HG03095 (cell line): ENCODE results near the gene SPRED1.
"Not testable (repeated sequence)": the region's sequence is repeated elsewhere in the genome, so short reads cannot be mapped to it uniquely, and the experiment has no call there.

Source experiments
- ATAC-seq: cut with Tn5 transposase; IDR thresholded peaks from one replicate; pipeline ENCODE4 v1.9.1; 2021; ENCODE audit warnings: moderate library complexity; ENCODE audit not compliant: unreplicated experiment

Gene SPRED1

DNA sequence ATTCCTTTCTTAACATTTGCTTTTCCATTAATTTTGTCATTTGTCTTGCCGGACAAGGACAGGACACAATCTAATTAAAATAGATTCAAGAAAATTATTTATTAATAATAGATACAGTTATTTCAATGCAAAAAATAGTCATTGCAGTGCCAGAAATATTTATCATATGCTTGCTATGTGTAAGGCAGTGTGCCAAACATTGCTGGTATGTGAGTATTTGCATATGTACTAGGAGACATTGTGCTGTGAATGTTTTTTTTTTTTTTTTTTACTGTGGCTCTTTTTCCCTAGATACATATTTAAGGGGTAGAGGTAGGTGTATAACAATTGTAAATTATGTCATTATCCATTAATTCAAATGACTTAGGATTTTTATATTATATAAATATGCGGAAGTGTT, 23.3 kb downstream of the SPRED1 start:
- no peak for ATAC-seq

DNA sequence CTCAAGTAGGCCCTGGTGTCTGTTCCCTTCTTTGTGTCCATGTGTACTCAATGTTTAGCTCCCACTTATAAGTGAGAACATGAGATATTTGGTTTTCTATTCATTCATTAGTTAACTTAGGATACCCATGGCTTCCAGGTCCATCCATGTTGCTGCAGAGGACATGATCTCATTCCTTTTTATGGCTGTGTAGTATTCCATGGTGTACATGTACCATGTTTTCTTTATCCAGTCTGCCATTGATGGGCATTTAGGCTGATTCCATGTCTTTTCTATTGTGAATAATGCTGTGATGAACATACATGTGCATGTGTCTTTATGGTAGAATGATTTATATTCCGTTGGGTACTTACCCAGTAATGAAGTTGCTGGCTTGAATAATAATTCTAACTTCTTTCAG, 24.6 kb downstream of the SPRED1 start:
- not testable (repeated sequence) for ATAC-seq

DNA sequence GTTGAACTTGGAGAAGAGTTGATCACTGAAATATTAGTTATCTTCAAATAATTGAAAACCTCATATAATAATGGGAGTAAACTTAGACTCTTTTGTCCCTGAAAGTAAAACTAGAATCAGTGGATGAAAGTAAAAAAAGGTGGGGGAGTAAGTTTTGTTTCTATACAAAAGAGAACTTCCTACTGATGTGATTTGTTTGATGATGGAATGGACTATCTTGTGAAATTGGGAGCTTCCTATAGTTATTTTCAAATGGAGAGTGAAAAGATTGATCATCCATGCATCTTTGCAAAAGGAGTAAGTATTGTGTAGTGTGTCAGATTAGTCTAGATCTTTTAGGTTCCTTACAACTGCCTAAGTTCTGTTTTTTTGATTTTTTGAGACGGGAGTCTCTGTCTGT, 28.4 kb downstream of the SPRED1 start:
- no peak for ATAC-seq

- ATAC-seq: no peak
Observed at GRCh38 chr15:38283010-38283409, 30.4 kb downstream of the SPRED1 start.

DNA sequence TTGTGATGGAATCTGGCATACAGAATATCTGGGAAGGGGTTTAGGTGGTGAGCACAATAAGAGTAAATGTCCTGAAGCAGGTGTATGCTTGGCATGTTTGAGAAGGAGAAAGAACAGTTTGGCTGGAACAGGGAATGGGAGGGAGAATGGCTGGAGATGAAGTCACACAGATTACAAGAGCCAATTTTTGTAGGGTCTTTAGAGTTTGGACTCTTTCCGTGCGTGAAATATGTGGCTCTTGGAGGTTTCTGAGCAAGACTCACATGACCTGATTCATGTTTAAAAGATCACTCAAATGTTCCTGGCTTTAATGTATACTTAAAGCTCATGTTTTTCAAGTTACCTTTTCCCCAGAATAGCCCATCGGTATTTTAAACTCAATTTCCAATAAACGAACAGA, 32.8 kb downstream of the SPRED1 start:
- no peak for ATAC-seq

- no peak for ATAC-seq
Observed at GRCh38 chr15:38294126-38294525, 41.5 kb downstream of the SPRED1 start.

- ATAC-seq: no peak
Observed at GRCh38 chr15:38297623-38298388, 45.2 kb downstream of the SPRED1 start.

DNA sequence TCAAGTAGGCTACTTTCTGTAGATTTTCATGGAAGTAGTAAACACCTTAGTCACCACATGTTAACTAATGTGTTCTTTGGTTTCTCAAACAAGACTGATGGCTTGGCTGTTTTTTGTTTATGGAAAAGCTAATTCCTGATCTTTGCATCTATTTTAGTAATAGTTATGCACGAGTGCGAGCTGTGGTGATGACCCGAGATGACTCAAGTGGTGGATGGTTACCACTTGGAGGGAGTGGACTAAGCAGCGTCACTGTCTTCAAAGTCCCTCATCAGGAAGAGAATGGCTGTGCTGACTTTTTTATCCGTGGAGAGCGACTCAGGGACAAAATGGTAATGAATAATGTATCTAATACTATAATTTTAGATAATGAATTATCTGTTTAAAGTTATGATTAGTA, 46.6 kb downstream of the SPRED1 start:
- ATAC-seq: no peak

GRCh38 chr15:38300395-38300794, 47.8 kb downstream of the SPRED1 start:
- no peak for ATAC-seq

DNA sequence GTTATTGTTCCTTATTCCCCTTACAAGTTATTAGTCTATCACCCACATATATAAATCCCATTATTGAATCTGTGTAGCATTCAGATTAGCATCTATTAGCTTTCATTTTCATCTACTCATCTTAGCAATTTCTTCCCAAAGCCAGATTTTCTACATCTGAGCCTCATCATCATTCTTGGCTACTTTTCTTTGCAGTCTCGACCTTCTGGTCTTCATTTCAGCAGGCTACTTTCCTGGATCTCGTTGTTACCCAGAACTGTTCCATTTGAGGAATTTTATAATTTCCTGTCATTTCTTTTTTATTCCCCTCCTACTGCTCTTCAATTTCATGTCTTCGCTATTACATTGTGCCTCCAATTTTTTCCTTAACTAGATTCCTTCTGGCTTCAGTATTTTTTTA, 51.8 kb downstream of the SPRED1 start:
- no peak for ATAC-seq

GRCh38 chr15:38307251-38307650, 54.6 kb downstream of the SPRED1 start:
- ATAC-seq: no peak

DNA sequence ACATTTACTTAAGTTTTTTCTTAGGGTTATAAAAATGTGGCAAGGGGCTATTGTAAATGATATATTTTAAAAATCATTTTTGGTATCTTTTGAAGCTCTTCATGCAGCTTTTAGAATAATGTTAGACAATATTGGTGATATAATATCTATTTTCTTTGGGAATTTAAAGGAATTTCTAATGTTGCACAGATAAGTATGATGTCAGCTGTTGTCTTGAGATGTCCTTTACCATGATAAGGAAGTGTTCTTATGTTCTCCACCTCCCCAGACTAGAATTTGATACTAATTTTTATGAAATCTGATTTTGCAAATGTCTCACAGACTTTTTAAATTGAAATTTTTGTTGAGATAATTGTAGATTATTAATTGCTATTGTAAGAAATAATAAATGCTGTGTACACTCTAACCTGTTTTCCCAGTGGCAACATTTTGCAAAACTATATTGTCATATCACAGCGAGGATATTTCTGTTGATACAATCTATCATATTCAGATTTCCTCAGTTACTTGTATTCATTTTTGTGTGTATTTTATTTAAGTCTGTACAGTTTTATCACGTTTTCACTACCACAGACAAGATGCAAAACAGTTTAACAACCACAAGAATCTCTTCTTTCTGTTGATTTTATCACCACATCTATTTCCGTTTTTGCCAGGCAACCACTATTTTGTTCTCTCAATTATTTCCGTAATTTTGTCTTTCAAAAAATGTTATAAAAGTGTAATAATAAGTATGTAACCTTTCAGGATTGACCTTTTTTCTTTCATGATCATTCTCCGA, 55.4 kb downstream of the SPRED1 start:
- no peak for ATAC-seq

DNA sequence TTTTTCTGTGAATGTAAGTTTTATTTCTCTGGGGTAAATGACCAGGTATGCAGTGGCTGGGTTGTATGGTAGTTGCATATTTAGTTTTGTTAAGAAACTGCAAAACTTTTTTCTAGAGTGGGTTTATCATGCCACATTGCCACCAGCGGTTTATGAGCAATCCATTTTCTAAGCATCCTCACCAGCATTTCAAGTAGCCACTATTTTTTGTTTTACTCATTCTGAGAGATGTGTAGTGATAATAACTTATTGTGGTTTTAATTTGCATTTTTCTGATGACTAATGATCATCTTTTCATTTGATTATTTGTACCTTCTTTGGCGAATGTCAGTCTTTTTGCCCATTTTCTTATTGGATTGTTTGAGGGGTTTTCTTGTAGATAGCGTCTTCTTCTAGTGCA, 56.2 kb downstream of the SPRED1 start:
- no peak for ATAC-seq

DNA sequence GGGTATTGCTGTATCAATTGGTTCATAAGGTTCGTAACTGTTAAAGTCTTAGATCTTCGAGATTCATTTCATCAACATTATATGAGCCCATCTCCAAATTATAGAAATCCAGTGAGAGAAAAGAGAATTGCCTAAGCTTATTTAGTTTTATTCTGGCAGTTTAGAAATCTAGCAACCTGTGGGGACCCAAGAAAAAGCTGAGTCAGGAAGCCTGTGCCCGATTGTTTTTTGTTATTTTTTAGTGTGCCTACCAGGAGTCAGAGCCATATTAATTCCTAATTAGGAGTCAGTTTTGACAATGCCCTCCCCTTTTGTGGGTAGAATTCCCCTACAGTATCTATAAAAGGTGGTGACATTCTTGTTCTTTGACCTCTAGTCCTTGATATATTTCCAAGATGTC, 59.6 kb downstream of the SPRED1 start:
- ATAC-seq: no peak

GRCh38 chr15:38316311-38316710, 63.7 kb downstream of the SPRED1 start:
- ATAC-seq: no peak

DNA sequence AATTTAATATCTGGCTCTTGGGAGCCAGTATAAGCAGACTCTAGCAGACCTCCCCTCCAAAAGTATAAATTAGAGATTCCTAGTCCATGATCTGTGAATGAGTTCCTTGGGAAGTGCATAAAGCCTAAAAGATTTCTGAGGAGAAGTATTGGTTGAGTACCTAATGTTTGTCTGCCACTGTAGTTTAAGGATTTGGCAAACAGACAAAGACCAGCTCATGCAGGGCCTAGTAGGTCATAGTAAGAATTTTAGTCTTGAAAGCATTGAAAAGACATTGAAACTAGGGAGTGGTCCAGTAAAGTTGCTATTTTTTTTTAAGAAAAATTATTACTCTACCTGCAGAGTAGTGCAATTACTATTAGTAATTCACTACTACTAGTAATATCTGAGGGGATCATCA, 67.5 kb downstream of the SPRED1 start:
- ATAC-seq: no peak

DNA sequence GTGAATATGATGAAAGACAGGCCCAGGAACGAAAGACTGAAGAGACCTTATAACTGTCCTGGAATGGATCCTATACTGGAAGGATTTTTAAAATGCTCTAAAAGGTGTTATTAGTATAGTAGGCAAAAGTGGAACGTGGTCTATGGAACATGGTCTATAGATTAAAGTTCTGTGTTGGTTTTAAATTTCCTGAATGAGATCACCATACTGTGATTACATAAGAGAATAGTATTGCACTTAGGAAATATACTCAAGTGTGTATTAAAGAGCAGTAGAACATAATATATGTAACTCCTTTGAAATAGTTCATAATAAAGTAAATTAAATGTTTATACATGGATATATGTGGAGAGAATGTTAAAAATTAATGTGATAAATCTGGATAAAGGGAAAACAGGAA, 68.2 kb downstream of the SPRED1 start:
- ATAC-seq: no peak

- no peak for ATAC-seq
Observed at GRCh38 chr15:38323895-38324294, 71.3 kb downstream of the SPRED1 start.

DNA sequence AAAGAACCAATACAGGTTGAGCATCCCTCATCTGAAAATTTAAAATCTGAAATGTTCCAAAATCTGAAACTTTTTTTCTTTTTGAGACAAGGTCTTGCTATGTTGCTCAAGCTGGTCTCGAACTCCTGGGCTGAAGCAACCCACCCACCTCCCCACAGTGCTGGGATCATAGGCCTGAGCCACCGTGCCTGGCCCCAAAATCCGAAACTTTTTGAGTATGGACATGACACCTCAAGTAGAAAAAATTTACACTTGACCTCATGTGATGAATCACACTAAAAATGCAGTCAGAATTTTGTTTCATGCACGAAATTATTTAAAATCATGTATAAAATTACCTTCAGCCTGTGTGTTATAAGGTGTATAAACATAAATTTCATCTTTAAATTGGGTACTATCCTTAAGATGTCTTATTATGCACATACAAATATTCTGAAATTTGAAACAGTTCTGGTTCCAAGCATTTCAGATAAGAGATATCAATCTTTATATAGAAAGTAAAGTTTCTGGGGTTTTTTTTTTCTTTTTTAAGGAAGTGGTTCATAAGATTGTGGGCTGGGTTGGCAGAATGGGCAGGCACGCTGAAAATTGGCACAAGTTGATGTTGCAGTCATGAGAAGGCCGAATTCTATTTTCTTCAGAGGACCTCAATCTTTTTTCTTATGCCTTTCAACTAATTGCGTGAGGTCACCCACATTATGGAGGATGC, 72.5 kb downstream of the SPRED1 start:
- ATAC-seq: no peak

DNA sequence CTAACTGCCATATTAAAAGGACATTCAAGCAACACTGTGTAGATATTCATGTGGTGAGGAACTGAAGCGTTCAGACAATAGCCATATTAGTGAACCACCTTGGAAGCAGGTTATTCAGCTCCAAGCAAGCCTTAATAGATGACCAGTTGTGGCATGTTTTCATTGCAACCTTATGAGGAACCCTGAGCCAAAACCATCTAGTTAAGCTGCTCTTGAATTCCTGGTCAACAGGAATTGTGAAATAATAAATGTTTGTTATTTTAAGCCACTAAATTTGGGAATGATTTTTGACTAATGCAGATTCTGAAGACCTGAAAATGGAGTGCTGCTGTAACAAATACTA, 73.0 kb downstream of the SPRED1 start:
- no peak for ATAC-seq

DNA sequence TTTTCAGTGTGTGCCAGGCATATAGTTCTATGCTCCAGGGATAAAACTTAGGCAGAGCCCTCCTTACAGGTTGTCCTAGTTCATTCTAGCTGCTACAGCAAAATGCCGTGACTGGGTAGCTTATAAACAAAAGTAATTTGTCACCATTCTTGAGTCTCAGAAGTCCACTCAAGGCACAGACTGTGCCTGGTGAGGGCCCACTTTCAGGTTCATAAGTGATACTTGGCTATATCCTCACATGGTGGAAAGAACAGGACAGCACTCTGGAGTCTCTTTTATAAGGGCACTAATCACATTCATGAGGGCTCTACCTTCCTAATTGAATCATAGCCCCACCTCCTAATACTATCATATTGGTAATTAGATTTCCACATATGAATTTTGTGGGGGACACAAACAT, 80.1 kb downstream of the SPRED1 start:
- ATAC-seq: no peak

DNA sequence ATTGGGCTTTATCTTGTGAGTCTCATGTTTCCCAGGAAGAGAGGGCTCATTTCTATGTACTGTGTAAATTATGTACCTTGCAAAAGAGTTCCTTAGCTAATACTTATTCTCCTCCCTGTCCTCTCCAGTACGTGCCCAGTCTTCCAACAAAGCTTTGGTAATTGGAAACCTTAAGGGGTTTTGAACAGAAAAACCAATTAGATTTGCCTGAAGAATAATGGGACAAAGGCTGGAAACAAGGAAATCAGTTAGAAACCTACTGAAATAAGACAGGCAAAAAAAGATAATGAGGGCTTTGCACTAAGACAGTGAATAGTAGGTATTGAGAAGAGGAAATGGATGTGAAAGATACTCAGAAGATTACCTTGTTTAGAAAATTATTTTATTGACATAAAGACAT, 82.5 kb downstream of the SPRED1 start:
- ATAC-seq: no peak
